Heart right ventricle (tissue), 16 donors: ENCODE measurements around the gene AGFG2. TPM values are rescaled to one million over a fixed set of nuclear protein-coding genes. Genes with fewer than 3 reads are reported as not detected.

Experiments
- ATAC-seq, 8 donors: fragments of 200-7000 bp; cut with Tn5 transposase; one replicate each; pipeline ENCODE4 v1.9.1; 2020; ENCODE audit warnings: mild to moderate bottlenecking in 8 of 8, moderate library complexity in 8 of 8, moderate number of reproducible peaks in 1 of 8
- DNase-seq, 2 donors: peaks; one replicate each; pipeline ENCODE4 v3.0.0-alpha.2; 2020
- H3K27ac ChIP-seq, 10 donors: fragments of 200-600 bp; sonication (generic) in 2 of 10; one replicate each; pipeline versions ENCODE4 v1.5.0 to v1.8.0; 2020 to 2022; ENCODE audit warnings: mild to moderate bottlenecking in 3 of 10
- H3K27me3 ChIP-seq, 7 donors: fragments of 200-600 bp; one replicate each; pipeline ENCODE4 v1.8.0; 2021 to 2022; ENCODE audit warnings: mild to moderate bottlenecking in 2 of 7
- H3K36me3 ChIP-seq, 9 donors: fragments of 200-600 bp; sonication (generic) in 1 of 9; one replicate each; pipeline versions ENCODE4 v1.5.0 to v1.8.0; 2020 to 2022; ENCODE audit warnings: mild to moderate bottlenecking in 2 of 9
- H3K4me1 ChIP-seq, 9 donors: fragments of 200-600 bp; sonication (generic) in 1 of 9; one replicate each; pipeline versions ENCODE4 v1.5.0 to v1.8.0; 2020 to 2022; ENCODE audit warnings: mild to moderate bottlenecking in 4 of 9
- H3K4me3 ChIP-seq, 10 donors: fragments of 200-600 bp; sonication (generic) in 2 of 10; one replicate each; pipeline versions ENCODE4 v1.5.0 to v1.8.0; 2020 to 2022; ENCODE audit warnings: mild to moderate bottlenecking in 7 of 10, moderate library complexity in 2 of 10
- H3K9me3 ChIP-seq, 11 donors: fragments of 200-600 bp in 10 of 11; sonication (generic) in 2 of 11; one replicate each; pipeline versions ENCODE4 v1.5.0 to v1.8.0; 2013 to 2022; ENCODE audit warnings: mild to moderate bottlenecking in 2 of 11, control low read depth in 1 of 11, moderate library complexity in 1 of 11
- CTCF ChIP-seq, 9 donors: fragments of 200-600 bp; sonication (generic) in 2 of 9; IDR thresholded peaks; one replicate each; pipeline versions ENCODE4 v1.5.0 to v1.8.0; 2021 to 2022; ENCODE audit warnings: antibody characterized with exemption in 9 of 9, mild to moderate bottlenecking in 5 of 9, moderate library complexity in 1 of 9
- WGBS, 2 donors: extraction: QIAGEN DNeasy Blood & Tissue Kit; methylation state at CpG; one replicate each; pipeline ENCODE4 v1.1.7; 2013; ENCODE audit warnings: inconsistent platforms in 1 of 2; 5-methylcytosine and 5-hydroxymethylcytosine counted together
- intact Hi-C, 10 donors: fragments of 100-400 bp; cut with DNase I; formaldehyde crosslinking; loops; one replicate each; pipeline versions ENCODE4 v1.11.1 to v1.14.2; 2022
- polyA plus RNA-seq, 2 donors: library from polyadenylated mRNA; stranded (reverse); fragments of 200-250 nt; gene quantifications; one replicate each; pipeline ENCODE4 v1.2.3, GENCODE V29; 2013
- total RNA-seq, 10 donors: library from RNA; stranded (reverse); fragmentation: NEBNext Ultra II Directional in 3 of 10; extraction: Animal tissue kit (Norgen Biotek cat#: 25700) in 3 of 10; gene quantifications; one replicate each; pipeline versions ENCODE4 v1.2.1 to v1.2.4, GENCODE V29; 2021 to 2023
- donor health status: Arrhythmogenic right ventricular cardiomyopathy.
- donor health status: ischemic (EF 13 %, LVEDD 7.1; RV severe dilation, severe dysfunction).
- donor health status: healthy with polysubstance abuse.
- donor health status: DM: no; HTN: yes; CAD: no.
- donor health status: DM: no; HTN: no; CAD: no.
- donor health status: ischemic (EF 25% LVEDD 6.9; RV normal size, moderate dysfunction).
- donor health status: ischemic (EF 25% LVEDD 5.7; RV mildly dilated, moderate dysfunction).
- donor health status: healthy.
- donor health status: DM: yes; HTN: yes; CAD: no.
- donor health status: Ischemic cardiomyopathy.
- donor health status: ischemic (EF 35%, LVEDD 5.7; RV mildly dilated, moderate dysfunction).
- donor health status: nonischemic (EF 11% LVEDD 7.7; RV severe dilation, severe dysfunction).
- donor health status: DM: yes; HTN: yes; CAD: no.
- donor health status: PGD.
- donor health status: ischemic (EF 29% LVEDD 5.4; RV normal size, mild dysfunction).
- donor health status: nonischemic (EF 23%, LVEDD 6.1; RV moderate dilation, normal function).

AGFG2 gene
- total and polyA plus RNA-seq, 12 donors = 9.9 to 35.8 (median 27.3) TPM

GRCh38 chr7:100574362-100575205 is 35.6 kb downstream of the AGFG2 start:
- WGBS, 2 donors = 94% methylated on average over 44 of the region's 44 CpGs
- ATAC-seq = no peak
- intact Hi-C loops = no loop called here

GRCh38 chr7:100575206-100575631 is 36.2 kb downstream of the AGFG2 start:
- H3K27ac ChIP-seq = no peak overlapping the region
- intact Hi-C loops = no loop called here
- peaks cover 4 to 76% (median 61%) of the 10 kb centered on the region in 9 donors for H3K36me3 ChIP-seq
- DNase-seq (no peak), ATAC-seq (no peak)
- no peak for TF ChIP-seq CTCF (IDR thresholded peaks at IDR 0.05)
- no peak overlapping the region for H3K4me3 ChIP-seq
- peaks cover 0 to 10% (median 4%) of the 10 kb centered on the region in 9 donors for H3K4me1 ChIP-seq
- no peaks in the 10 kb centered on the region for H3K9me3 ChIP-seq
- 74 to 82% methylated on average over 14 of the region's 14 CpGs for WGBS, 2 donors
- H3K27me3 ChIP-seq = peaks cover 0 to 11% (median 0%) of the 10 kb centered on the region in 7 donors

More at GRCh38 chr7:100574362-100575205, 35.6 kb downstream of the AGFG2 start:
- Histone ChIP-seq H3K27ac (no peak overlapping the region), H3K4me3 (no peak overlapping the region), H3K27me3 (peaks cover 0 to 17% (median 0%) of the 10 kb centered on the region in 7 donors), H3K36me3 (peaks cover 4 to 70% (median 55%) of the 10 kb centered on the region in 9 donors), H3K9me3 (no peaks in the 10 kb centered on the region), H3K4me1 (peaks cover 0 to 16% (median 10%) of the 10 kb centered on the region in 9 donors)
- DNase-seq = no peak
- no peak for TF ChIP-seq CTCF (IDR thresholded peaks at IDR 0.05)

GRCh38 chr7:100575746-100576383 is 36.9 kb downstream of the AGFG2 start:
- H3K36me3 ChIP-seq = peaks cover 4 to 81% (median 65%) of the 10 kb centered on the region in 9 donors
- H3K4me1 ChIP-seq = peaks cover 0 to 3% (median 0%) of the 10 kb centered on the region in 9 donors
- no peak for ATAC-seq
- no peak overlapping the region for H3K4me3 ChIP-seq
- no peak for TF ChIP-seq CTCF (IDR thresholded peaks at IDR 0.05)
- H3K27me3 ChIP-seq = peaks cover 0 to 4% (median 0%) of the 10 kb centered on the region in 7 donors
- H3K9me3 ChIP-seq = no peaks in the 10 kb centered on the region
- WGBS, 2 donors = 91% methylated on average over 17 of the region's 17 CpGs
- no peak overlapping the region for H3K27ac ChIP-seq
- no peak for DNase-seq
- intact Hi-C loops = no loop called here

- no peak for DNase-seq
Measured at GRCh38 chr7:100576384-100576993, 37.5 kb downstream of the AGFG2 start.

More at GRCh38 chr7:100576384-100576993, 37.5 kb downstream of the AGFG2 start:
- intact Hi-C loops = no loop called here
- Histone ChIP-seq H3K36me3 (peaks cover 4 to 87% (median 71%) of the 10 kb centered on the region in 9 donors), H3K4me3 (no peak overlapping the region), H3K4me1 (no peaks in the 10 kb centered on the region), H3K27me3 (no peaks in the 10 kb centered on the region), H3K9me3 (no peaks in the 10 kb centered on the region), H3K27ac (no peak overlapping the region)
- 92 to 95% methylated on average over 13 of the region's 13 CpGs for WGBS, 2 donors
- ATAC-seq = no peak
- TF ChIP-seq CTCF (IDR thresholded peaks at IDR 0.05) = no peak
